Effector memory CD8-positive, alpha-beta T cell (primary cell): ENCODE results near the gene AFF3.
A peak's percentile ranks its signal among the peaks of the same experiment; 100 is the strongest.

Experiments used
- ATAC-seq: fragments of 150-1000 bp; cut with Tn5 transposase; replicated peaks from 2 replicates; pipeline ENCODE4 v1.10.0; 2021; ENCODE audit warnings: mild to moderate bottlenecking, moderate library complexity
- DNase-seq, 3 experiments: peaks; one replicate each; pipeline ENCODE4 v3.0.0; 2021
- H3K27ac Mint-ChIP-seq, 2 donors: one replicate each; pipeline ENCODE4 v1.8.0; 2022; ENCODE audit warnings: mild to moderate bottlenecking in 2 of 2, mixed read lengths in 2 of 2, moderate library complexity in 2 of 2
- H3K27me3 Mint-ChIP-seq, 2 donors: one replicate each; pipeline ENCODE4 v1.8.0; 2022; ENCODE audit warnings: mixed read lengths in 2 of 2
- H3K36me3 Mint-ChIP-seq: one replicate; pipeline ENCODE4 v1.8.0; 2022; ENCODE audit warnings: mild to moderate bottlenecking, moderate library complexity, mixed read lengths; ENCODE audit not compliant: insufficient read depth
- H3K4me1 Mint-ChIP-seq, 2 donors: one replicate each; pipeline ENCODE4 v1.8.0; 2022; ENCODE audit warnings: low read depth in 2 of 2, mixed read lengths in 2 of 2
- H3K4me3 Mint-ChIP-seq, 2 donors: one replicate each; pipeline ENCODE4 v1.8.0; 2022; ENCODE audit warnings: mild to moderate bottlenecking in 2 of 2, mixed read lengths in 2 of 2, moderate library complexity in 2 of 2
- H3K9me3 Mint-ChIP-seq, 2 donors: one replicate each; pipeline ENCODE4 v1.8.0; 2022; ENCODE audit warnings: mixed read lengths in 2 of 2
- total RNA-seq, 9 experiments: gene quantifications; one replicate each; lab custom pipeline; 2026; lab: John Stamatoyannopoulos, UW

The AFF3 gene, protein sequence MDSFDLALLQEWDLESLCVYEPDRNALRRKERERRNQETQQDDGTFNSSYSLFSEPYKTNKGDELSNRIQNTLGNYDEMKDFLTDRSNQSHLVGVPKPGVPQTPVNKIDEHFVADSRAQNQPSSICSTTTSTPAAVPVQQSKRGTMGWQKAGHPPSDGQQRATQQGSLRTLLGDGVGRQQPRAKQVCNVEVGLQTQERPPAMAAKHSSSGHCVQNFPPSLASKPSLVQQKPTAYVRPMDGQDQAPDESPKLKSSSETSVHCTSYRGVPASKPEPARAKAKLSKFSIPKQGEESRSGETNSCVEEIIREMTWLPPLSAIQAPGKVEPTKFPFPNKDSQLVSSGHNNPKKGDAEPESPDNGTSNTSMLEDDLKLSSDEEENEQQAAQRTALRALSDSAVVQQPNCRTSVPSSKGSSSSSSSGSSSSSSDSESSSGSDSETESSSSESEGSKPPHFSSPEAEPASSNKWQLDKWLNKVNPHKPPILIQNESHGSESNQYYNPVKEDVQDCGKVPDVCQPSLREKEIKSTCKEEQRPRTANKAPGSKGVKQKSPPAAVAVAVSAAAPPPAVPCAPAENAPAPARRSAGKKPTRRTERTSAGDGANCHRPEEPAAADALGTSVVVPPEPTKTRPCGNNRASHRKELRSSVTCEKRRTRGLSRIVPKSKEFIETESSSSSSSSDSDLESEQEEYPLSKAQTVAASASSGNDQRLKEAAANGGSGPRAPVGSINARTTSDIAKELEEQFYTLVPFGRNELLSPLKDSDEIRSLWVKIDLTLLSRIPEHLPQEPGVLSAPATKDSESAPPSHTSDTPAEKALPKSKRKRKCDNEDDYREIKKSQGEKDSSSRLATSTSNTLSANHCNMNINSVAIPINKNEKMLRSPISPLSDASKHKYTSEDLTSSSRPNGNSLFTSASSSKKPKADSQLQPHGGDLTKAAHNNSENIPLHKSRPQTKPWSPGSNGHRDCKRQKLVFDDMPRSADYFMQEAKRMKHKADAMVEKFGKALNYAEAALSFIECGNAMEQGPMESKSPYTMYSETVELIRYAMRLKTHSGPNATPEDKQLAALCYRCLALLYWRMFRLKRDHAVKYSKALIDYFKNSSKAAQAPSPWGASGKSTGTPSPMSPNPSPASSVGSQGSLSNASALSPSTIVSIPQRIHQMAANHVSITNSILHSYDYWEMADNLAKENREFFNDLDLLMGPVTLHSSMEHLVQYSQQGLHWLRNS (N-terminal part only)
- total RNA-seq: 0.36 to 8.7 (median 1.3) reads per million in 9 experiments

DNA sequence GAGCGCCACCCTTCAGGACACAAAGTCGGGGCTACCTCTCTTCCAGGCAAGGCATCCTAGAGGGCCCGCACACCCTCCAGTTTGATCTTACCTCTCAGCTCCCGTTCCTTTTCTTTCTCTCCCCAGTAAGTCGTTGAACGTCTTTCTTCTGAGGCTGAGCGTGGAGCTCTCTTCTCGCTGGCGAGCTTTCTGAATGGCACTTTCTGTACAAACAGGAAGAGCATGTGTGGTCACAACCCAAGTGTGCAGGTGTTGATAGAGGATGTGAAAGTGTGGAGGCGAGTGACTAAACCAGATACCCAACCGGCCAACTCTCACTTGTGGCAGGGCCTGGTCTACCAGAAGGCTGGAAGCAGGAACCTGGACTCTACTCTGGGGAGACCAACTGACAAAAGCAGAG, at the start of gene AFF3:
TSS of gene AFF3 (minus strand) at position 198 of the 400 bp plus-strand sequence. CDS start 38,136 bp downstream, outside the sequence.
- ATAC-seq: peak; percentile 86
- peak in 2 of 3 experiments; percentile 13 to 22 for DNase-seq

DNA sequence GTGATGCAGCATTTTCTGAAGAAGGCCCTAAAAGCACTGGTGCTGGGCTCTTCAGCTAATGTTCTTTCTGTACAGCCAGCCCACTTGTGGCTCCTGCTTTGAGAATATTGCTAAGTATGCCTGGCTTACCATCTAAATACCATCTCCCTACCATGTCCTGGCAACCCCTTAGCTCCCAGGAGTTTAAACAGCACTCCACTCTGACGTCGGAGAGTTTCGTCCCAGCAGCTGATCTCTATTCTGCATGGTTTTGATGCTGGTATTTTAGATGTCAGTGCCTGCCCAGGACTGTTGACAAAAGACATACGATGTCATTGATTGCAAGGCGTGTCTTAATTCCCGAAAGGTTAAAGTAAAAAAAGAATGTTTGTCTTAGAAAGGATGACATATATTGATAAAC, 47.0 kb upstream of the AFF3 start:
- Mint-ChIP-seq H3K36me3 (no peaks in the 10 kb centered on the region), H3K4me3 (no peak overlapping the region), H3K4me1 (peaks cover 0 to 6% of the 10 kb centered on the region in 2 donors), H3K9me3 (no peaks in the 10 kb centered on the region), H3K27me3 (peaks cover 18 to 23% of the 10 kb centered on the region in 2 donors), H3K27ac (no peak overlapping the region)
- ATAC-seq (no peak), DNase-seq (no peak)

More for the DNA sequence above, at the start of gene AFF3:
- Mint-ChIP-seq H3K4me3 (peak within 1 kb of the TSS; percentile 78 to 82), H3K27ac (peak within 1 kb of the TSS; percentile 24 to 47), H3K27me3 (peaks cover 0 to 29% of the 10 kb centered on the region in 2 donors), H3K36me3 (peaks cover 9% of the 10 kb centered on the region), H3K4me1 (peaks cover 11 to 18% of the 10 kb centered on the region in 2 donors), H3K9me3 (peaks cover 0 to 10% of the 10 kb centered on the region in 2 donors)

- Mint-ChIP-seq H3K4me3 (no peak overlapping the region), H3K4me1 (peaks cover 0 to 6% of the 10 kb centered on the region in 2 donors), H3K9me3 (no peaks in the 10 kb centered on the region), H3K27ac (no peak overlapping the region), H3K36me3 (no peaks in the 10 kb centered on the region), H3K27me3 (peaks cover 17 to 18% of the 10 kb centered on the region in 2 donors)
- ATAC-seq (no peak), DNase-seq (no peak)
Measured at GRCh38 chr2:100188326-100188725, 45.9 kb upstream of the AFF3 start.

DNA sequence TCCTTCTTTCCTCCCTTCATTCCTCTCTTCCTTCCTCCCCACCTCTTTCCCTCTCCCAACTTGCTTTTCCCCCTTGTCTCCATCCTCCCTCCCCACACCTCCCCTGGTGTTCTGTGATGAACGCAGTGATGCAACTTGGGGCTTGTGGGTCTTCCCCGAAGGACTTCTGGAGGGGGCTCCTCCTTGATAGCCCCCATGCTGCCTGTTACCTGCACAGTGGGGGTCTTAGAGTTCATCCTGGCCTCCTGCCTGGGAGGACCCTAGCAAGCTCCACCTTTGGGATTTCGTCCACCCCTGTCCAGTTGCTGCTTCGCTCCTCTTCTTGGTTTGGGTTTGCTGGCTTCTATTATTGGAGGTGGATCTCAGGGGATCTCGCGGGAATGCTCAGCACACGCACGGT, 43.7 kb upstream of the AFF3 start:
- Mint-ChIP-seq H3K27ac (no peak overlapping the region), H3K4me1 (no peaks in the 10 kb centered on the region), H3K9me3 (no peaks in the 10 kb centered on the region), H3K27me3 (no peaks in the 10 kb centered on the region), H3K4me3 (no peak overlapping the region), H3K36me3 (no peaks in the 10 kb centered on the region)
- DNase-seq (no peak), ATAC-seq (no peak)

DNA sequence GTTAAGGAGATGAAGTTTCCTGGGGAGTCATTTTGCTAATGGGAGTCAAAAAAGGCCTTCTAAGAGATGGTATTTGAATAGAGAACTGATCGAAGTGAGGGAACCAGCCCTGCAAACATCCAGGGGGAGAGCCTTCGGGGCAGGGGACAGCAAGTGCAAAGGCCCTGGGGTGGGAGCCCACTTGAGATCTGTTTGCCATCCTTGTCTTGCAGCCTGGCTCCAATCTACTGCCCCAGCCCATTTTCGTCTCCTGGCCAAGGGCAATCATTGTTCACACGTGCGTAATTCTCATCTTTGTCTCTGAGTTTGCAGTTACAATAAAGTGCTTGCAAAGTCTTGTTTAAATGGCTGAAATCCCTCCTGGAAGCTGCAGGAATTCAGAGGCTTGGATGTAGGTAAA, 43.1 kb upstream of the AFF3 start:
- no peaks in the 10 kb centered on the region for H3K36me3 Mint-ChIP-seq
- no peak overlapping the region for H3K27ac Mint-ChIP-seq
- no peaks in the 10 kb centered on the region for H3K9me3 Mint-ChIP-seq
- H3K4me1 Mint-ChIP-seq: no peaks in the 10 kb centered on the region
- H3K27me3 Mint-ChIP-seq: no peaks in the 10 kb centered on the region
- H3K4me3 Mint-ChIP-seq: no peak overlapping the region
- ATAC-seq: no peak
- no peak for DNase-seq

- no peak for ATAC-seq
- Mint-ChIP-seq H3K36me3 (no peaks in the 10 kb centered on the region), H3K27me3 (no peaks in the 10 kb centered on the region), H3K4me3 (no peak overlapping the region), H3K9me3 (no peaks in the 10 kb centered on the region), H3K4me1 (no peaks in the 10 kb centered on the region), H3K27ac (no peak overlapping the region)
- DNase-seq: no peak
Measured at GRCh38 chr2:100185105-100185504, 42.7 kb upstream of the AFF3 start.

DNA sequence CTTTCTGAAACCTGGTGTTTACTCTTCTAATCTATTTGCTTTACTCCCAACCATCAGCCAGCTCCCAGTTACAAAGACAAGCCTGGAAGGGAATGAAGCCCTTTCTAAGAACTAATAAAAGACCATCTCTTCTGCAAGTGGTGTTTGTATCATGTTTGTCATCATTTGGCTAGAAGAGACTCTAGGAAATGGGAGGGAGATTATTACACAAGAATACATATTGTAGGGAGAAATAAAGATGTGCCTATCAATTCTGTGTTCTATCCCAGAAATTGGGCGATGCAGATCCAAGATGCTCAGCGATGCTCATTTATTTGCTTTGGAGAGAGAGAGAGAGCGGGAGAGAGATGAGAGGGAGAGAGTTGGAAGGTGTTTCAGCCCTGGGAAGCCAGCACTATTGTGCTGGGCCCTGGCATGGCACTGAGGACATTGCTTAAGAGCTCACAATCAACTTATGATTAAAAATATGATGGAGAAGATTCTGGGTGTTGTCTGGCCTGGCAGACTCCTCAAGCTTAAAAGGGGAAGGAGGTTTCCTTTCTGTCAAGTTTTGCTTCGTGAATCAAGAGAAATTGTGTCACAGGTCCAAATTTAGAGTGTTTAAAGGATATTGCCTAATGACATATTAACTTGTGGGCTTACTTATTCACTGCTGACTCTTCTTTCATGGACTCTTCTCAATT, 41.8 kb upstream of the AFF3 start:
- Mint-ChIP-seq H3K36me3 (no peaks in the 10 kb centered on the region), H3K27me3 (no peaks in the 10 kb centered on the region), H3K27ac (no peak overlapping the region), H3K9me3 (no peaks in the 10 kb centered on the region), H3K4me3 (no peak overlapping the region), H3K4me1 (no peaks in the 10 kb centered on the region)
- DNase-seq (no peak), ATAC-seq (no peak)

- Mint-ChIP-seq H3K27ac (no peak overlapping the region), H3K9me3 (no peaks in the 10 kb centered on the region), H3K4me1 (no peaks in the 10 kb centered on the region), H3K36me3 (no peaks in the 10 kb centered on the region), H3K4me3 (no peak overlapping the region), H3K27me3 (no peaks in the 10 kb centered on the region)
- no peak for DNase-seq
- ATAC-seq: no peak
Measured at GRCh38 chr2:100182494-100183361, 40.3 kb upstream of the AFF3 start.

- H3K27ac Mint-ChIP-seq: no peak overlapping the region
- no peaks in the 10 kb centered on the region for H3K4me1 Mint-ChIP-seq
- no peaks in the 10 kb centered on the region for H3K27me3 Mint-ChIP-seq
- ATAC-seq (no peak), DNase-seq (no peak)
- no peak overlapping the region for H3K4me3 Mint-ChIP-seq
- no peaks in the 10 kb centered on the region for H3K36me3 Mint-ChIP-seq
- no peaks in the 10 kb centered on the region for H3K9me3 Mint-ChIP-seq
Measured at GRCh38 chr2:100180503-100180902, 38.1 kb upstream of the AFF3 start.

- Mint-ChIP-seq H3K36me3 (no peaks in the 10 kb centered on the region), H3K4me1 (no peaks in the 10 kb centered on the region), H3K4me3 (no peak overlapping the region), H3K27ac (no peak overlapping the region), H3K27me3 (no peaks in the 10 kb centered on the region), H3K9me3 (no peaks in the 10 kb centered on the region)
- ATAC-seq: no peak
- no peak for DNase-seq
Measured at GRCh38 chr2:100179806-100180205, 37.4 kb upstream of the AFF3 start.

DNA sequence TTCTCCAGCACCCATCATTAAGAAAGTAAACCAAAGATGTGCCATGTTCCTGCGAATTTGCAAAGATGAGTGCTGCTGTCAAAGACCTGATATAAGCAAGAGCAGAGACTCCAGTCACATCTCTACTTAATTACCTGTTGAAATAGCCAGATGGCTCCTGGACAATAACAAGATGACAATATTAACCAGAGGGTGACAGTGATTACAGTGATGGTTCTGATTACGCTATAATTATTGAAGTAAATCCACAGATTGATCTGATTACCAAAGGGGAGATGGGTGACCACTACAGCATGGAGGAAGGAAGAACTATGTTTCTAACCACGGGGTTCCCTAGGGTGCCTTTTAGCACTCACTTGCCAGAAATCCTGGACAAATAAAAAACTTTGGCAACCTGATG, 36.5 kb upstream of the AFF3 start:
- no peak overlapping the region for H3K4me3 Mint-ChIP-seq
- H3K4me1 Mint-ChIP-seq: no peaks in the 10 kb centered on the region
- DNase-seq (no peak), ATAC-seq (no peak)
- H3K27ac Mint-ChIP-seq: no peak overlapping the region
- no peaks in the 10 kb centered on the region for H3K27me3 Mint-ChIP-seq
- no peaks in the 10 kb centered on the region for H3K9me3 Mint-ChIP-seq
- no peaks in the 10 kb centered on the region for H3K36me3 Mint-ChIP-seq

GRCh38 chr2:100178085-100178788, 35.8 kb upstream of the AFF3 start:
- H3K27ac Mint-ChIP-seq: no peak overlapping the region

More at GRCh38 chr2:100178085-100178788, 35.8 kb upstream of the AFF3 start:
- H3K4me3 Mint-ChIP-seq: no peak overlapping the region
- ATAC-seq: peak; percentile 84
- peak in 2 of 3 experiments; percentile 16 to 38 for DNase-seq
- H3K27me3 Mint-ChIP-seq: no peaks in the 10 kb centered on the region
- H3K36me3 Mint-ChIP-seq: no peaks in the 10 kb centered on the region
- H3K4me1 Mint-ChIP-seq: no peaks in the 10 kb centered on the region
- no peaks in the 10 kb centered on the region for H3K9me3 Mint-ChIP-seq
